Ascending aorta (tissue), 2 donors: Measurements from ENCODE around the gene TSPAN12. TPM values are rescaled to one million over a fixed set of nuclear protein-coding genes. Genes with fewer than 3 reads are reported as not detected.

Experiments
- DNase-seq, 2 donors: peaks; one replicate each; pipeline ENCODE4 v3.0.0-alpha.2; 2019; ENCODE audit warnings: low spot score in 2 of 2
- H3K27ac ChIP-seq, 2 donors: fragments of 200-600 bp; sonication (generic); one replicate each; pipeline ENCODE4 v1.5.1; 2016 to 2017; ENCODE audit warnings: mild to moderate bottlenecking in 1 of 2
- H3K27me3 ChIP-seq: fragments of 200-600 bp; sonication (generic); one replicate; pipeline ENCODE4 v1.5.1; 2017
- H3K36me3 ChIP-seq, 2 donors: fragments of 200-600 bp; sonication (generic); one replicate each; pipeline ENCODE4 v1.5.1; 2016
- H3K4me1 ChIP-seq, 2 donors: fragments of 200-600 bp; sonication (generic); one replicate each; pipeline ENCODE4 v1.5.1; 2016 to 2017; ENCODE audit warnings: mild to moderate bottlenecking in 1 of 2
- H3K4me3 ChIP-seq, 2 donors: fragments of 200-600 bp; sonication (generic); one replicate each; pipeline ENCODE4 v1.5.1; 2016 to 2017; ENCODE audit warnings: mild to moderate bottlenecking in 1 of 2
- H3K9me3 ChIP-seq, 2 donors: fragments of 200-600 bp; sonication (generic); one replicate each; pipeline ENCODE4 v1.5.1; 2016
- CTCF ChIP-seq, 3 experiments: fragments of 200-600 bp in 2 of 3; fragments of 450-650 bp in 1 of 3; sonication (generic) in 2 of 3; IDR thresholded peaks; one replicate each; pipeline ENCODE4 v1.5.1; 2016 to 2019; ENCODE audit warnings: antibody characterized with exemption in 3 of 3, mild to moderate bottlenecking in 1 of 3, moderate library complexity in 1 of 3
- intact Hi-C: fragments of 100-400 bp; cut with DNase I; formaldehyde crosslinking; loops from one replicate; pipeline ENCODE4 v1.15.1; 2023
- total RNA-seq: library from RNA; depleted of rRNA; stranded (reverse); fragments of >200 nt; gene quantifications from one replicate; pipeline ENCODE4 v1.1.0, GENCODE V29; 2016

The TSPAN12 gene
- total RNA-seq, 1 donor from 2014 or later: 28.9 TPM

GRCh38 chr7:120832803-120833202 is 25.1 kb downstream of the TSPAN12 start:
- H3K4me1 ChIP-seq: no peaks in the 10 kb centered on the region
- no peak for TF ChIP-seq CTCF (IDR thresholded peaks at IDR 0.05)
- H3K36me3 ChIP-seq: peaks cover 0 to 2% of the 10 kb centered on the region in 2 donors
- DNase-seq: no peak
- no peaks in the 10 kb centered on the region for H3K27me3 ChIP-seq
- no peak overlapping the region for H3K4me3 ChIP-seq
- no peaks in the 10 kb centered on the region for H3K9me3 ChIP-seq
- no peak overlapping the region for H3K27ac ChIP-seq
- intact Hi-C loops: no loop called here

GRCh38 chr7:120831260-120831659 is 26.7 kb downstream of the TSPAN12 start:
- intact Hi-C loops: no loop called here
- Histone ChIP-seq H3K27me3 (no peaks in the 10 kb centered on the region), H3K4me1 (no peaks in the 10 kb centered on the region), H3K36me3 (peaks cover 0 to 2% of the 10 kb centered on the region in 2 donors), H3K9me3 (no peaks in the 10 kb centered on the region), H3K4me3 (no peak overlapping the region), H3K27ac (no peak overlapping the region)
- no peak for TF ChIP-seq CTCF (IDR thresholded peaks at IDR 0.05)
- DNase-seq: no peak

- Histone ChIP-seq H3K9me3 (no peaks in the 10 kb centered on the region), H3K27ac (no peak overlapping the region), H3K27me3 (no peaks in the 10 kb centered on the region), H3K4me3 (no peak overlapping the region), H3K4me1 (no peaks in the 10 kb centered on the region), H3K36me3 (peaks cover 0 to 2% of the 10 kb centered on the region in 2 donors)
- intact Hi-C loops: no loop called here
- TF ChIP-seq CTCF (IDR thresholded peaks at IDR 0.05): no peak
- no peak for DNase-seq
Observed at GRCh38 chr7:120829487-120829886, 28.5 kb downstream of the TSPAN12 start.

- H3K4me1 ChIP-seq: no peaks in the 10 kb centered on the region
Observed at GRCh38 chr7:120828528-120828927, 29.4 kb downstream of the TSPAN12 start.

GRCh38 chr7:120827371-120828118 is 30.4 kb downstream of the TSPAN12 start:
- no peak for TF ChIP-seq CTCF (IDR thresholded peaks at IDR 0.05)
- Histone ChIP-seq H3K27me3 (no peaks in the 10 kb centered on the region), H3K9me3 (no peaks in the 10 kb centered on the region), H3K36me3 (peaks cover 0 to 2% of the 10 kb centered on the region in 2 donors), H3K27ac (no peak overlapping the region), H3K4me1 (no peaks in the 10 kb centered on the region), H3K4me3 (no peak overlapping the region)
- intact Hi-C loops: no loop called here
- no peak for DNase-seq

More at GRCh38 chr7:120828528-120828927, 29.4 kb downstream of the TSPAN12 start:
- DNase-seq: no peak
- Histone ChIP-seq H3K4me3 (no peak overlapping the region), H3K27me3 (no peaks in the 10 kb centered on the region), H3K27ac (no peak overlapping the region), H3K9me3 (no peaks in the 10 kb centered on the region), H3K36me3 (peaks cover 0 to 2% of the 10 kb centered on the region in 2 donors)
- no peak for TF ChIP-seq CTCF (IDR thresholded peaks at IDR 0.05)
- intact Hi-C loops: no loop called here
